MCF 10A (cell line): ENCODE results near the gene GNAO1. TPM values are rescaled to one million over a fixed set of nuclear protein-coding genes. Genes with fewer than 3 reads are reported as not detected.

ENCODE experiments used
- BruUV-seq: library from RNA; stranded (reverse); fragments of 400-500 nt; replicated peaks from 2 replicates; lab custom pipeline; 2021; lab: Mats Ljungman, UMichigan
- CTCF ChIA-PET: fragments of 300-600 bp; sonication (Branson Sonifier 250); formaldehyde crosslinking; extraction: SDS; loops from one replicate; lab custom pipeline; 2021; ENCODE audit warnings: antibody characterized with exemption, inconsistent platforms; lab: Yijun Ruan, JAX
- POLR2A ChIA-PET: fragments of 300-600, 350-650 bp; sonication (Branson Sonifier 250); formaldehyde crosslinking; extraction: SDS; loops from one replicate; lab custom pipeline; 2020; ENCODE audit warnings: antibody characterized with exemption, inconsistent platforms; lab: Yijun Ruan, JAX
- DNase-seq: peaks from one replicate; pipeline ENCODE4 v3.0.0-alpha.2; 2018; ENCODE audit not compliant: unreplicated experiment
- H3K27ac Mint-ChIP-seq: one replicate; pipeline ENCODE4 v1.8.0; 2022; ENCODE audit warnings: mild to moderate bottlenecking, low read depth, mixed read lengths; ENCODE audit not compliant: unreplicated experiment
- H3K27me3 Mint-ChIP-seq: one replicate; pipeline ENCODE4 v1.8.0; 2022; ENCODE audit warnings: mixed read lengths; ENCODE audit not compliant: insufficient read depth, unreplicated experiment
- H3K36me3 Mint-ChIP-seq: one replicate; pipeline ENCODE4 v1.8.0; 2022; ENCODE audit warnings: mild to moderate bottlenecking, moderate library complexity, mixed read lengths; ENCODE audit not compliant: insufficient read depth, unreplicated experiment
- H3K4me1 Mint-ChIP-seq: one replicate; pipeline ENCODE4 v1.8.0; 2022; ENCODE audit warnings: mixed read lengths; ENCODE audit not compliant: insufficient read depth, unreplicated experiment
- H3K4me3 Mint-ChIP-seq: one replicate; pipeline ENCODE4 v1.8.0; 2022; ENCODE audit warnings: mild to moderate bottlenecking, moderate library complexity, mixed read lengths; ENCODE audit not compliant: unreplicated experiment
- H3K9me3 Mint-ChIP-seq: one replicate; pipeline ENCODE4 v1.8.0; 2022; ENCODE audit warnings: mixed read lengths; ENCODE audit not compliant: unreplicated experiment
- intact Hi-C: fragments of 100-400 bp; cut with micrococcal nuclease; formaldehyde crosslinking; loops from 2 replicates; pipeline ENCODE4 v1.14.1; 2022
- total RNA-seq: library from RNA; stranded (reverse); gene quantifications from 2 replicates; pipeline ENCODE4 v1.2.3, GENCODE V29; 2022
- TF ChIP-seq, protein P1 (sequence below): fragments of 200-600 bp; IDR thresholded peaks from one replicate; pipeline ENCODE4 v1.8.0; 2022; ENCODE audit warnings: antibody characterized with exemption, mild to moderate bottlenecking; ENCODE audit not compliant: unreplicated experiment

Gene GNAO1
- total RNA-seq, 1 experiment from 2014 or later: 0.44 TPM

DNA sequence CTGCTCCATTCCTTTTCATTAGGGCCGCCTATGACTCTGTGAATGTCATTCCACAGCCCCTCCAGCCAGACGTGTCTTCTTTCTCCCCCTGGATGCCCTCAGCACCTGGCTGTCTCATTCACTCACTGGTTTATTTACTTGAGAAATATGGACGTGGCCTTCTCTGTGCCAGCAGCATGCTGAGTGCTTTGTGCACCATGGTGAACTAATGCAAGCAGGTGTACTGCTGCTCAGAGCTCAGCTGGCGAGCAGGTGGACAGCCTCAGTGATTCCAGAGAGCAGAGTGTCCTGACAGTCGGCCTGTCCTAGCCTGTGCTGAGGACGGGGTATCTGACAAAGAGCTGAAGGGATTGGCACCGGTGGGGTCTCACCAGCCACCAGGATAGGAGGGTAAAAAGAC is 96.7 kb downstream of the GNAO1 start:
- TF ChIP-seq, protein P1, sequence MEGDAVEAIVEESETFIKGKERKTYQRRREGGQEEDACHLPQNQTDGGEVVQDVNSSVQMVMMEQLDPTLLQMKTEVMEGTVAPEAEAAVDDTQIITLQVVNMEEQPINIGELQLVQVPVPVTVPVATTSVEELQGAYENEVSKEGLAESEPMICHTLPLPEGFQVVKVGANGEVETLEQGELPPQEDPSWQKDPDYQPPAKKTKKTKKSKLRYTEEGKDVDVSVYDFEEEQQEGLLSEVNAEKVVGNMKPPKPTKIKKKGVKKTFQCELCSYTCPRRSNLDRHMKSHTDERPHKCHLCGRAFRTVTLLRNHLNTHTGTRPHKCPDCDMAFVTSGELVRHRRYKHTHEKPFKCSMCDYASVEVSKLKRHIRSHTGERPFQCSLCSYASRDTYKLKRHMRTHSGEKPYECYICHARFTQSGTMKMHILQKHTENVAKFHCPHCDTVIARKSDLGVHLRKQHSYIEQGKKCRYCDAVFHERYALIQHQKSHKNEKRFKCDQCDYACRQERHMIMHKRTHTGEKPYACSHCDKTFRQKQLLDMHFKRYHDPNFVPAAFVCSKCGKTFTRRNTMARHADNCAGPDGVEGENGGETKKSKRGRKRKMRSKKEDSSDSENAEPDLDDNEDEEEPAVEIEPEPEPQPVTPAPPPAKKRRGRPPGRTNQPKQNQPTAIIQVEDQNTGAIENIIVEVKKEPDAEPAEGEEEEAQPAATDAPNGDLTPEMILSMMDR: no peak
- no peaks in the 10 kb centered on the region for H3K9me3 Mint-ChIP-seq
- CTCF ChIA-PET: interaction anchor here (0.7 to 1.4 kb wide), 3 partner anchors 10 to 247 kb away, joined by 3 read pairs; no protein-coding TSS in a partner anchor
- intact Hi-C loops: no loop called here
- BruUV-seq: no TSS peak
- no peak for DNase-seq
- no peaks in the 10 kb centered on the region for H3K4me1 Mint-ChIP-seq
- H3K36me3 Mint-ChIP-seq: no peaks in the 10 kb centered on the region
- H3K27me3 Mint-ChIP-seq: peaks cover 11% of the 10 kb centered on the region
- no peak overlapping the region for H3K4me3 Mint-ChIP-seq
- POLR2A ChIA-PET: no interaction called here
- H3K27ac Mint-ChIP-seq: no peak overlapping the region

DNA sequence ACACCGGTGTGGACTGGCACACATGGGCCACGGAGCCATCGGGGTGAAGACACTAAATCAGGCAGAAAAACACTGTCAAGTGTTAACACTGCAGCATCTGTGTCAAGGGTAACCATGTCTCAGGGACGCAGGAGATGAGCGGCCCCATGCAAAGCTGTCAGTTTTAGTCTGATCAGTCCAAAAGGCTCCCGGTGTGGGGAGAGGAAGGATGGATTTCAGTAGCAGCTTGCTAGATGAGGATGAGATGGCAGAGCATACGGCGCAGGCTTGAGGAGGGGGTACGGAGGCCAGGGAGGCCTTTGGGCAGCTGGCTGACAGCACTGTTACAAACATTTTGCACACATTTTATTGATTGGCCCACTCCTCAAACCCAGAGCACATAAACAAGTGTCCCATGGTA is 98.1 kb downstream of the GNAO1 start:
- Mint-ChIP-seq H3K4me3 (no peak overlapping the region), H3K27me3 (peaks cover under 1% of the 10 kb centered on the region), H3K36me3 (no peaks in the 10 kb centered on the region), H3K9me3 (no peaks in the 10 kb centered on the region), H3K27ac (no peak overlapping the region), H3K4me1 (peaks cover 3% of the 10 kb centered on the region)
- intact Hi-C loops: no loop called here
- TF ChIP-seq, protein P1: no peak
- ChIA-PET CTCF (interaction anchor here (1.0 kb wide), 1 partner anchor 346 kb away, joined by 3 read pairs; no protein-coding TSS in a partner anchor), POLR2A (no interaction called here)
- DNase-seq: no peak
- BruUV-seq: no TSS peak

DNA sequence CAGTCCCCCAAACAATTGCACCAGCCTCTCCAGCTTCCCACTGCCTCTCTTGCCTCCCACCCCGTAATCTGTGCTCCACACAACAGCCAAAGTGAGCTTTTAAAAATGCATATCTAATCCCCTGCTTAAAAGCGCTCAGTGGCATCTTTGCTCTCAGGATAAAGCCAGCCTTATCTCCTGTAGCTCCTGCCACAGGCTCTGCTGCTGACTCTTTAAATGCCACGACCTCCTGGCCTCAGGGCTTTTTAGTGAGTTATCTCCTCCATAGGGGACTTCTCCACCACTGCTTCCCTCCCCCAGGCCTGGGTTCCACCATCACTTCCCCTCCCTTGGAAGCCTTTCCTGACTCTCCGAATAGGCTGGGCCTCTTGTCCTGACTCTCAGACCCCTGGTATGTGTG is 98.6 kb downstream of the GNAO1 start:
- no peak overlapping the region for H3K4me3 Mint-ChIP-seq
- DNase-seq: no peak
- TF ChIP-seq, protein P1: no peak
- H3K27me3 Mint-ChIP-seq: no peaks in the 10 kb centered on the region
- intact Hi-C loops: no loop called here
- ChIA-PET POLR2A (no interaction called here), CTCF (interaction anchor here (1.0 kb wide), 1 partner anchor 347 kb away, joined by 3 read pairs; no protein-coding TSS in a partner anchor)
- H3K9me3 Mint-ChIP-seq: no peaks in the 10 kb centered on the region
- no TSS peak for BruUV-seq
- no peak overlapping the region for H3K27ac Mint-ChIP-seq
- peaks cover 8% of the 10 kb centered on the region for H3K4me1 Mint-ChIP-seq
- H3K36me3 Mint-ChIP-seq: no peaks in the 10 kb centered on the region

DNA sequence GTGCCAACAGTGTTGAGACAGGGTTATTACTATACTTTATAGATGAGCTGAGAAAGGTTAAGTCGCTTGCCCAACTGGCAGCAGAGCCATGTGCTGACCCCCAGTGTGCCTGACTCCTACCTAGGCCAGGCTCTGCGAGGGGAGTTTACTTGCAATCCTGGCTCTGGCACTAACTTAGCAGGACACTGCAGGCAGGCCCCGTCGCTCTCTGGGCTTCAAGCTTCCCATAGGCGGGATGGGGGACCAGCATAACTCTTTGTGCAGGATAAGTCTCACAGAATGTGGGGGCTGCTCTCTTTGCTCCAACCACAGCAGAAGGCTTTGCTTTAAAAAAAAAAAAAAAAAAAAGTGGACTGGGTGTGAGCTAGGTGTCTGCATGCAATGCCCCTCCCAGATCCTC is 102.7 kb downstream of the GNAO1 start:
- intact Hi-C loops: no loop called here
- H3K4me1 Mint-ChIP-seq: peaks cover 15% of the 10 kb centered on the region
- ChIA-PET CTCF (interaction anchor here (0.7 to 3.5 kb wide), 4 partner anchors 24 to 351 kb away, joined by 3 to 12 read pairs (median 7); no protein-coding TSS in a partner anchor), POLR2A (no interaction called here)
- H3K9me3 Mint-ChIP-seq: no peaks in the 10 kb centered on the region
- no TSS peak for BruUV-seq
- H3K27ac Mint-ChIP-seq: no peak overlapping the region
- H3K27me3 Mint-ChIP-seq: no peaks in the 10 kb centered on the region
- no peak for DNase-seq
- H3K4me3 Mint-ChIP-seq: no peak overlapping the region
- TF ChIP-seq, protein P1: no peak
- H3K36me3 Mint-ChIP-seq: no peaks in the 10 kb centered on the region
